ENCODE data around the gene ANGPTL5. TPM values are rescaled to one million over a fixed set of nuclear protein-coding genes. Genes with fewer than 3 reads are reported as not detected.

The ANGPTL5 gene
- total RNA-seq, 2 experiments from 2014 or later = not detected

DNA sequence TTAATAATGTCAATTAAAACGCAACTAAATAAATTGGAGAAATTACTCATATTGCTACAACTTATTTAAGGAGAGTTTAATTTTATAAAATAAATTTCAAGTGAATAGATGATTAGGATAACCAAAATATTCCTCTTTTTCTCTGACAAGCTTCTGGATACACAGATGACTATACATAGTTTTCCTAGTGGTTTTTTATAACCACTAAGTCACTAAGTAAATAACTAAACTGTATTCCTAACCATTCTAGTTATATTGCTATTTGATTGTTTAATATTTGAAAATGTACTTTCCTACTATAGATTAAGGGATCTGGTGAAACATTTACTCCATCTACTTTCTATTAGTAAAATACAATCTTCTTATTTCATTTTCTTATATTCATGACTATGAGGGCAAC lies 4.7 kb upstream of the ANGPTL5 start:
- BruUV-seq (replicated peaks) = no TSS peak
- Histone ChIP-seq H3K27ac (ENCODE audit: low read depth, low read length, poor library complexity, severe bottlenecking) (no peak overlapping the region), H3K9me2 (ENCODE audit: insufficient read depth, low read length) (no peaks in the 10 kb centered on the region), H3K4me3 (ENCODE audit: low read depth, low read length, poor library complexity, severe bottlenecking) (no peak overlapping the region), H4K20me1 (ENCODE audit: insufficient read depth, low read length) (no peaks in the 10 kb centered on the region), H2AFZ (ENCODE audit: low read length) (no peak overlapping the region), H3K4me2 (ENCODE audit: low read length) (no peak overlapping the region), H3K9me3 (ENCODE audit: low read length) (no peaks in the 10 kb centered on the region), H3K79me2 (ENCODE audit: insufficient read depth, low read depth, low read length) (peaks cover 7% of the 10 kb centered on the region; the same call in 1 of the 2 replicates), H3K4me1 (ENCODE audit: insufficient read depth, low read length, poor library complexity, severe bottlenecking) (peaks cover 9% of the 10 kb centered on the region), H3K36me3 (ENCODE audit: insufficient read depth, low read length) (no peaks in the 10 kb centered on the region)
- intact Hi-C loops (cut with micrococcal nuclease; ENCODE audit: unreplicated experiment) = no loop called here
- POLR2A ChIA-PET = interaction anchor here (0.7 kb wide), 1 partner anchor 392 kb away, joined by 3 read pairs; no protein-coding TSS in a partner anchor
- CTCF ChIA-PET (ENCODE audit: unreplicated experiment) = no interaction called here
- TF ChIP-seq, protein P1, sequence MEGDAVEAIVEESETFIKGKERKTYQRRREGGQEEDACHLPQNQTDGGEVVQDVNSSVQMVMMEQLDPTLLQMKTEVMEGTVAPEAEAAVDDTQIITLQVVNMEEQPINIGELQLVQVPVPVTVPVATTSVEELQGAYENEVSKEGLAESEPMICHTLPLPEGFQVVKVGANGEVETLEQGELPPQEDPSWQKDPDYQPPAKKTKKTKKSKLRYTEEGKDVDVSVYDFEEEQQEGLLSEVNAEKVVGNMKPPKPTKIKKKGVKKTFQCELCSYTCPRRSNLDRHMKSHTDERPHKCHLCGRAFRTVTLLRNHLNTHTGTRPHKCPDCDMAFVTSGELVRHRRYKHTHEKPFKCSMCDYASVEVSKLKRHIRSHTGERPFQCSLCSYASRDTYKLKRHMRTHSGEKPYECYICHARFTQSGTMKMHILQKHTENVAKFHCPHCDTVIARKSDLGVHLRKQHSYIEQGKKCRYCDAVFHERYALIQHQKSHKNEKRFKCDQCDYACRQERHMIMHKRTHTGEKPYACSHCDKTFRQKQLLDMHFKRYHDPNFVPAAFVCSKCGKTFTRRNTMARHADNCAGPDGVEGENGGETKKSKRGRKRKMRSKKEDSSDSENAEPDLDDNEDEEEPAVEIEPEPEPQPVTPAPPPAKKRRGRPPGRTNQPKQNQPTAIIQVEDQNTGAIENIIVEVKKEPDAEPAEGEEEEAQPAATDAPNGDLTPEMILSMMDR (conservative IDR thresholded peaks at IDR 0.05; ENCODE audit: low read length) = no peak
- TF ChIP-seq EZH2phosphoT487 (IDR thresholded peaks at IDR 0.05; ENCODE audit: borderline replicate concordance, low read depth, low read length) = no peak
- DNase-seq (ENCODE audit: low spot score) = no peak

DNA sequence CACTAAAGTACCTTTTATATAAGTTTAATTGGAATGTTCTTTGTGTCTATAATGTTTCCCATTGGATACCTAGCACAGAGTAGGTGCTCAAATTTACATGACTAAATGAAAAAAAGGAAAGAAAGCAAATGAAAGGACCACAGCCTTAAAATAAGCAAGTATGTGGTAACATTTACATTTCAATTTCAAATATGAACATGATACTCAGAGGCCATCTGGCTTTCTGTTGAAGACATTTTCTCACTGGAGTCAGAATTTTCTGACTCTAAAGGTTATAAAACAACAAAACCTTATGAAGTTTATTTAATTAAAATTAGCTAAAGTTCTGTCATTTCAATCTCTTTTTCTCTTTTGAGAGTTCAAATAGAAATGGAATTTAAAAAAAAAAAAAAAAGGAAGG lies 904 bp upstream of the ANGPTL5 start:
- no peak for DNase-seq (ENCODE audit: low spot score)
- Histone ChIP-seq H3K9me3 (ENCODE audit: low read length) (no peaks in the 10 kb centered on the region), H3K27ac (ENCODE audit: low read depth, low read length, poor library complexity, severe bottlenecking) (no peak overlapping the region), H3K79me2 (ENCODE audit: insufficient read depth, low read depth, low read length) (peaks cover 7% of the 10 kb centered on the region; the same call in 1 of the 2 replicates), H3K4me2 (ENCODE audit: low read length) (no peak overlapping the region), H4K20me1 (ENCODE audit: insufficient read depth, low read length) (no peaks in the 10 kb centered on the region), H3K9me2 (ENCODE audit: insufficient read depth, low read length) (no peaks in the 10 kb centered on the region), H3K4me1 (ENCODE audit: insufficient read depth, low read length, poor library complexity, severe bottlenecking) (peaks cover 18% of the 10 kb centered on the region), H3K4me3 (ENCODE audit: low read depth, low read length, poor library complexity, severe bottlenecking) (no peak overlapping the region), H2AFZ (ENCODE audit: low read length) (no peak overlapping the region), H3K36me3 (ENCODE audit: insufficient read depth, low read length) (no peaks in the 10 kb centered on the region)
- intact Hi-C loops (cut with micrococcal nuclease; ENCODE audit: unreplicated experiment) = loop anchor here (10.0 kb wide), 1 partner anchor 368 kb away; no protein-coding TSS in a partner anchor
- TF ChIP-seq, protein P1 (conservative IDR thresholded peaks at IDR 0.05; ENCODE audit: low read length) = no peak
- no peak for TF ChIP-seq EZH2phosphoT487 (IDR thresholded peaks at IDR 0.05; ENCODE audit: borderline replicate concordance, low read depth, low read length)
- ChIA-PET POLR2A (interaction anchor here (0.6 to 1.4 kb wide), 5 partner anchors 13 to 328 kb away, joined by 3 to 5 read pairs (median 3); no protein-coding TSS in a partner anchor), CTCF (ENCODE audit: unreplicated experiment) (no interaction called here)
- BruUV-seq (replicated peaks) = no TSS peak

- ChIA-PET CTCF (ENCODE audit: unreplicated experiment) (no interaction called here), POLR2A (interaction anchor here (0.6 to 1.1 kb wide), 3 partner anchors 9 to 644 kb away, joined by 3 to 4 read pairs (median 3); no protein-coding TSS in a partner anchor)
- H3K27ac ChIP-seq (ENCODE audit: low read depth, low read length, poor library complexity, severe bottlenecking) = peak overlapping the region; percentile 78
- peak overlapping the region; percentile 86 for H3K4me2 ChIP-seq (ENCODE audit: low read length)
- no peaks in the 10 kb centered on the region for H3K9me3 ChIP-seq (ENCODE audit: low read length)
- intact Hi-C loops (cut with micrococcal nuclease; ENCODE audit: unreplicated experiment) = loop anchor here (2.0 to 10.0 kb wide), 2 partner anchors 93 to 369 kb away; no protein-coding TSS in a partner anchor
- no peak for TF ChIP-seq EZH2phosphoT487 (IDR thresholded peaks at IDR 0.05; ENCODE audit: borderline replicate concordance, low read depth, low read length)
- TF ChIP-seq, protein P1 (conservative IDR thresholded peaks at IDR 0.05; ENCODE audit: low read length) = no peak
- H3K4me3 ChIP-seq (ENCODE audit: low read depth, low read length, poor library complexity, severe bottlenecking) = peak overlapping the region; percentile 73
- DNase-seq (ENCODE audit: low spot score) = peak; percentile 77
- BruUV-seq (replicated peaks) = no TSS peak
- H3K79me2 ChIP-seq (ENCODE audit: insufficient read depth, low read depth, low read length) = peaks cover 7% of the 10 kb centered on the region; the same call in 1 of the 2 replicates
- no peaks in the 10 kb centered on the region for H3K36me3 ChIP-seq (ENCODE audit: insufficient read depth, low read length)
- peak overlapping the region; percentile 97 for H2AFZ ChIP-seq (ENCODE audit: low read length)
- no peaks in the 10 kb centered on the region for H4K20me1 ChIP-seq (ENCODE audit: insufficient read depth, low read length)
- no peaks in the 10 kb centered on the region for H3K9me2 ChIP-seq (ENCODE audit: insufficient read depth, low read length)
- peaks cover 18% of the 10 kb centered on the region for H3K4me1 ChIP-seq (ENCODE audit: insufficient read depth, low read length, poor library complexity, severe bottlenecking)
These were observed 481 bp downstream of the ANGPTL5 start for GRCh38 chr11:101915791-101916291.

Data from OCI-LY7 (cell line).